GM21619 (cell line): ENCODE data around the gene DNAH6.
"Not testable (repeated sequence)": the region's sequence is repeated elsewhere in the genome, so short reads cannot be mapped to it uniquely, and the experiment has no call there.

Experiments
- ATAC-seq: cut with Tn5 transposase; IDR thresholded peaks from one replicate; pipeline ENCODE4 v1.9.1; 2021; ENCODE audit not compliant: unreplicated experiment

The DNAH6 gene

DNA sequence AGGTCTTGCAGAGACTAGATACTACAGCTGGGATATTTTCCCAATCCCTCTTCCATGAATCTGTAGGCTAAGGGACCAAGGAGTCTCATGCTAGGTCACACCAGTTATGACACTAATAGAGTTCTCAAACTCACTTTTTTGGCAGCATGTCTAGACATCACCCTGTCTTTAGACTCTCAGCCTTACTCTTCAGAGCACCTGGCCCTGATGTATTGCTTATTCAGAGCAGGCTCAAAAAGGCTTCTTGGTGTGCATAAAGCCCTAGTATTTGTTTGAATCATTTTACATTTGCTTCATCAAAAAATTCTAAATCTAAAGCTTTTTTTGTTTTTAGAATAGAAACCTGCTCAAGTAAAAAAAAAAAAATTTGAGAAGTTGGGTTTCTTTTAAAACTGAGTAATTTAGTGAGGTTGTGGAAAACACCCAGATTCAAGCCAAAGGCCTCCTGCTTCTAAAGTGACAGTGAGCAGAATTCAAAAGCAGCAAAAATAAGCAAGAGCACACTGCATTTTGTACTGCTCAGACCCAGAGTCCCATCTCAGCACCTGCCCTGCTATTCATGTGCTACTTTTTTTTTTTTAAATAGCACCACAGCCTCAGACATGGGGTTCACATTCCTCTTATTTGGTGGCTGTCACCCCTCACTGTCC is 18.0 kb upstream of the DNAH6 start:
- no peak for ATAC-seq

GRCh38 chr2:84511024-84511423 is 5.3 kb upstream of the DNAH6 start:
- not testable (repeated sequence) for ATAC-seq

DNA sequence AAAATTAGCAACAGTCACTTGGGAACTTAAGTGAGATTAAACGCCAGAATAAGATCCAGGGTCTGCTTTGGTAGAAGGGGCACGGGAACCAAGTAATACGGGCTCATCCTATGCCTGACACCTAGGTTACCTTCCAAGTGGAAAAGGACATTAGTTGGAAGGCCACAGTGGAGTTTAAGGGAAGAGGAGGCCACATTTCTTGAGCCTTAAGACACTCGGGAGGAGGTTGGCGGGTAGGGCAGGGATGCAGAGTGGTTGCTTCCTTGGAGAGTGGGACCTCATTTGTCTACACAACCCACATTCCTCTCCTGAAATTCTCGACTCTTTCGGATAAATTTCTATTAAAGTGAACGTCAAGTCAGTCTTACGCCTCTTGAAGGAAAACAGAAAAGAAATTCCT is 510 bp upstream of the DNAH6 start:
- no peak for ATAC-seq

- no peak for ATAC-seq
These were observed 3.1 kb downstream of the DNAH6 start for GRCh38 chr2:84519332-84519957.

DNA sequence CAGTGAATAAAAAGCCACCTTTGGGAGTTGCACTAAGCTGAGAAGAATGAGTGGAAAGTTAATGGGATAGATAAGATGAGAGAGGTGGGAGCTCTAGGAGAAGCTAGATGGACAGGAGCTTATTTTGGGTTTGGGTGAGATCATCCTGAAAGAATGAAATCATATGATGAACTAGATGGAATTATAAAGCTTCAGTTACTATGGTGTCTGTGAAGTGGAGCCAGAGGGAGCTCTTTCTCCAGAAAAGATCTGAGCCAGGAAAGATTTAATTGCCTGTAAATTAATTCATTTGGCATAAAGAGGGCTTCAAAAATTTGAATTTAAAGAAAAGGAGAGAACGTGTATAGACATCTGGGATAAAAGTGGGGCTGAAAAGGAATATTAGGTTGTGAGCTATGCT is 10.3 kb downstream of the DNAH6 start:
- ATAC-seq, result no peak

DNA sequence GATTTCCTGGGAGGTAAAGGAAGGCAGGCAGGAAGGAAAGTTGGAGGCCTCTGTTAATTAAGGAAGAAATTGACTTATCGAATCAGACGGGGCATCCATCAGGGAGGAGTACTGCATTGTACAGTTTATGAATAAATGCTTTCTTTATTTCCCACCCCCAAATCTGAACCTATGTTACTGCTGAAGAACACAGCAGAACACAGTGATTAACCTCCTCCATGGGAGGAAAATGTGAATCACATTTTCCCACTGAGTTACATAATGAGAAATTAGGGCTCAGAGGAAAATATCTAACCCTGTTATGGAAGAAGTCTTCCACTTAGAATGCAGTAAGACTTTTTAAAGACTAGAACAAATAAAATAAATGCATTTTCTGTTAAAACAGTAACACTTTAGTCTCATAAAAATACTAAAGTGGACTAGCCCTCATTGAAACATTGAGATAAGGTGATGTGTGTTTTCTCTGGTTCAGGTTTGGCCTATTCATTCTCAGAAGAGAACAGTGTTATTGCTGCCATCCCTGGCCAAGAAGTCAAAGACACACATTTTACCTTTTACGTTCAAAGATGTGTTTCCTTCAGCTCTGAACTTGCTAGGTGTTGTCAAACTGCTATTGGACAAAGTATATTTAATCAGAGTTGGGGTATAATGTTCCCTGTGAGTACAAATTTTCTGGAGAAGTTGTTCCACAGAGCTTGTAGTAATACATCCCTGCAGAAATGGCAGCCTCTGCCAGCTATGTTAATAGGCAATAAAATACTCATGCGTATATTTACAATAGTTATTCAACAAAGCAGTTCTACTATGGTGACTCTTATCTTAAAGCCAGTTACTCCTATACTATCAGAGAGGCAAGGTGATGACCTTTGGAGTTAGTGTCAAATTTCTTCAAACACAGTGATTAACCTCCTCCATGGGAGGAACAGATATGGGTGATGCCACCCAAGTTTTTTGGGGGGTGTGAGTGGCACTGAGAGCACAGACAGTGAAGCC is 11.1 kb downstream of the DNAH6 start:
- ATAC-seq, result no peak

DNA sequence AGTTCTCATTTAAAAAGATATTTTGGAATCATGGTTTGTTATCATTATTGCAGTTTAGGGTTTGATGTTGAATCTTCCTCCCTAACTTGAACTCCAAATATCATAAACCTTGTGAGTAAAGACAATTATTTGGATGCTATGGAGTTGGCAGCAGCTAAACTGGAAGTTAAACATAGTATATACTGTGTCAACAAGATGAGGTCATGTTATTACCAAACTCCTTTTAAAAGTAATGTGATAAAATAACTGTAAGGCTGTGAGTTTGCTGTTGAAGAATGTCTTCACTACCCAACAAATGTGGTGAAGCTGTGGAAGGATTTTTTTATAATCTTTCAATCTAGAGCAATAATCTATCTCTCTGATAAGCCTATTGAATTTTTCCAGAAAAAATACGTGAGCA is 16.0 kb downstream of the DNAH6 start:
- ATAC-seq, result no peak

GRCh38 chr2:84534225-84534624 is 17.9 kb downstream of the DNAH6 start:
- no peak for ATAC-seq

GRCh38 chr2:84537251-84537650 is 21.0 kb downstream of the DNAH6 start:
- no peak for ATAC-seq

DNA sequence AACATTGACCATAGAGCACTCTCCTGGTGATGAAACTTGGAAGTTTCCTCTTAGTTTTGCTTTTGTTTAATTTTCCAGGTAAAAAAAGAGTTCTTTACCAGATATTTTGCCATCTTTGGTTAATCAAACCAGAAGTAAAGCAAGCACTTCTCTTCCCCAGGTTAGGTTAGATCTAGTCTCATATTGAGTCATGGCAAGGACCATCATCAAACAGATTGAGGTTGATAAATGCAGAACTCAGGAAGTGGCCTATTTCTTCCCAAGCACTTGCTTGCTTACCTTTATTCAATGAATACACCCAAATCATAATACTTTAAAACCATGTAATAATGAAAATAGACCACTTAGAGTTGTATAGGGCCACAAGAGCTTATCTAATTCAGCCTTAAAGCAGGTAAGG is 23.4 kb downstream of the DNAH6 start:
- ATAC-seq, result no peak

GRCh38 chr2:84545005-84545404 is 28.7 kb downstream of the DNAH6 start:
- ATAC-seq, result no peak

GRCh38 chr2:84546551-84546950 is 30.3 kb downstream of the DNAH6 start:
- ATAC-seq, result no peak

DNA sequence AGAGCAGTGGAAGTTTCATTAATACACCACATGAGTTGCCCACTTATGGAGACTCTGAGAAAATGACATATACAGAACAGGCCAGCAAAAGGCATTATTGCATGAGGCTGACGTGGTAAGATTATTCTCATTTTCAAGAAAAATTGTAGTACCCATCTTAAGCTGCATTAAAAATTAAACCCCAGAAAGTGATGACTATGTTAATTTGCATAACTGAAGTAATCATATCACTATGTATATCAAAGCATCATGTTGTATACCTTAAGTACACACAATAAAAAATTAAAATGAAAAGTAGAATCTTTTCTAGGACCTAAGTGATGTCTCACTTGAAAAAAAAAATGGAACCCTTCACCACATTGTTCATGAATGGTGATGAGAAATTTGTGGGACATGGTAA is 32.0 kb downstream of the DNAH6 start:
- ATAC-seq, result no peak

- ATAC-seq, result no peak
These were observed 34.6 kb downstream of the DNAH6 start for GRCh38 chr2:84550916-84551315.

- ATAC-seq, result not testable (repeated sequence)
These were observed 35.2 kb downstream of the DNAH6 start for GRCh38 chr2:84551526-84551925.

DNA sequence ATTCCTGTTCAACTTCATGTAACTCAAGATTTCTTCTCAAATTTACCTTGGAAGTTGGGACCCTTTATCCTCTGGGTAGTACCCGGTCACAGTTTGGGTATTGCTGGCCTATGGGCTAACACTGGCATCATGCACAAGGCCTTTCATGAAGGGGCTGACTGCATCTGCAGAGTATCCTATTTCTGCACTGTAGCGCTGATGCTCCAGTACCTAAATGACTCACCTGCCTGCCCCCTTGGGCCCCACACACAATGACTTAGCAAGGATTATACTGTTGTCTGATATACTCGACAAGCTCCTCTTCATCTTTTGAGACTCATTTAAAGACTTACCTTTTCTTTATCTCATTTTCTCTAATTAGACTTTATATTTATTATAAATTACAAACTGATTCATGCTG is 39.9 kb downstream of the DNAH6 start:
- ATAC-seq, result no peak

- no peak for ATAC-seq
These were observed 43.5 kb downstream of the DNAH6 start for GRCh38 chr2:84559838-84560237.

DNA sequence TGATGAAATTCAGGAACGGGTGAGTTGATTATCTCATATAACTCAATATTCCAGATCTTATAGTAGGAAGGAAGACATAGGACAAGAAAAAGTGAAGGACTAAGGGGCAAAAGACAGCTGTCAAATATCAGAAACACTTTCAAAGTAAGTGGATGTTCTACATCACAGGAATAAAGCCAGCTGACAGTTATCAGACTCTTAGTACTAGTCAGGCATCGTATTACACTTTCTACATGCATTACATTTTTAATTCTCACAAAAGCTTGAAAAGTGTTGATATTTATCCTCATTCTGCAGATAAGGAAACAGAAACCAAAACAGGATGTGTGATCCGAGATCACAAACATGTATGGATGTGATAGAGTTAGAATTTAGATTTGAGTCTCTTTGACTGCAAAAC is 63.4 kb downstream of the DNAH6 start:
- no peak for ATAC-seq

- no peak for ATAC-seq
These were observed 87.6 kb downstream of the DNAH6 start for GRCh38 chr2:84603911-84604310.

DNA sequence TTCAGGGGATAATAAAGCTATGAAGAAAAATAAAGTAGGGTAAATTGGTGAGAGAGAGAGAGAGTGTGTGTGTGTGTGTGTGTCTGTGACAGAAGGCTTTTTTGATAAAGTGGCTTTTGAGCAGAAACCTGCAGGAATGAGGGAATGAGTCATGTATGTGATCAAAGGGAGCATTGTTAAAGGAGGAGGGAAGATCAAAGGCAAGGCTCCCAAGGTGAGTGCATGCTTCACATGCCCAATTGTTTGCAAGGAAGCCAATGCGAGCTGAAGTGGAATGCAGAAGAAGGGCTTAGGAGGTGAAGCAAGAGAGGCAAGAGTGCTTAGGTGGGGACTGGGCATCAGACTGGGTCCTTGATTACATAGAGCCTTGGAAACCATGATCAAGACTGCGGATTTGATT is 96.8 kb downstream of the DNAH6 start:
- no peak for ATAC-seq

- no peak for ATAC-seq
These were observed 103.6 kb downstream of the DNAH6 start for GRCh38 chr2:84619794-84620371.
